ENCODE data around the gene KLK13.

The KLK13 gene

GRCh38 chr19:51015691-51016267, 49.1 kb downstream of the KLK13 start:
- TF ChIP-seq ESRRG (CRISPR knock-in tag; IDR thresholded peaks at IDR 0.05), result no peak
- no peak for TF ChIP-seq CSDC2 (CRISPR knock-in tag; IDR thresholded peaks at IDR 0.05)
- no peak for TF ChIP-seq CSRNP3 (CRISPR knock-in tag; IDR thresholded peaks at IDR 0.05)
- TF ChIP-seq ZFP30 (CRISPR knock-in tag; IDR thresholded peaks at IDR 0.05), result no peak
- no peak for TF ChIP-seq ZC3H10 (CRISPR knock-in tag; IDR thresholded peaks at IDR 0.05)
- no peak for TF ChIP-seq ZNF8 (CRISPR knock-in tag; IDR thresholded peaks at IDR 0.05)
- TF ChIP-seq TOX (CRISPR knock-in tag; IDR thresholded peaks at IDR 0.05; ENCODE audit: borderline replicate concordance), result no peak
- TF ChIP-seq BACH2 (CRISPR knock-in tag; IDR thresholded peaks at IDR 0.05; ENCODE audit: borderline replicate concordance), result no peak
- TF ChIP-seq ISL1 (CRISPR knock-in tag; IDR thresholded peaks at IDR 0.05), result no peak
- TF ChIP-seq CREB5 (CRISPR knock-in tag; IDR thresholded peaks at IDR 0.05; ENCODE audit: low read depth), result no peak
- no peak for TF ChIP-seq OSR1 (CRISPR knock-in tag; IDR thresholded peaks at IDR 0.05)
- TF ChIP-seq SNAI2 (CRISPR knock-in tag; IDR thresholded peaks at IDR 0.05), result no peak
- no peak for TF ChIP-seq POU6F1 (CRISPR knock-in tag; IDR thresholded peaks at IDR 0.05; ENCODE audit: borderline replicate concordance, low read depth)
- no peak for TF ChIP-seq ZNF565 (CRISPR knock-in tag; conservative IDR thresholded peaks at IDR 0.05; ENCODE audit: low read depth)
- TF ChIP-seq ZNF70 (CRISPR knock-in tag; IDR thresholded peaks at IDR 0.05), result no peak
- TF ChIP-seq TCF4 (CRISPR knock-in tag; IDR thresholded peaks at IDR 0.05; ENCODE audit: borderline replicate concordance), result no peak
- TF ChIP-seq GLIS3 (CRISPR knock-in tag; IDR thresholded peaks at IDR 0.05), result no peak
- TF ChIP-seq RARB (CRISPR knock-in tag; IDR thresholded peaks at IDR 0.05), result no peak
- no peak for TF ChIP-seq PPARA (CRISPR knock-in tag; IDR thresholded peaks at IDR 0.05; ENCODE audit: borderline replicate concordance)
- TF ChIP-seq PATZ1 (CRISPR knock-in tag; IDR thresholded peaks at IDR 0.05; ENCODE audit: borderline replicate concordance), result no peak
- ATAC-seq, result no peak

- ATAC-seq, result no peak
- TF ChIP-seq ZNF70 (CRISPR knock-in tag; IDR thresholded peaks at IDR 0.05) (no peak), CSRNP3 (CRISPR knock-in tag; IDR thresholded peaks at IDR 0.05) (no peak), ESRRG (CRISPR knock-in tag; IDR thresholded peaks at IDR 0.05) (no peak), OSR1 (CRISPR knock-in tag; IDR thresholded peaks at IDR 0.05) (no peak), ARNTL (CRISPR knock-in tag; IDR thresholded peaks at IDR 0.05; ENCODE audit: borderline replicate concordance, low read depth) (no peak), ZNF8 (CRISPR knock-in tag; IDR thresholded peaks at IDR 0.05) (no peak), TSHZ2 (CRISPR knock-in tag; IDR thresholded peaks at IDR 0.05) (no peak), BACH2 (CRISPR knock-in tag; IDR thresholded peaks at IDR 0.05; ENCODE audit: borderline replicate concordance) (no peak), TOX (CRISPR knock-in tag; IDR thresholded peaks at IDR 0.05; ENCODE audit: borderline replicate concordance) (no peak), TCF4 (CRISPR knock-in tag; IDR thresholded peaks at IDR 0.05; ENCODE audit: borderline replicate concordance) (no peak), PATZ1 (CRISPR knock-in tag; IDR thresholded peaks at IDR 0.05; ENCODE audit: borderline replicate concordance) (no peak), GLIS3 (CRISPR knock-in tag; IDR thresholded peaks at IDR 0.05) (no peak), ZC3H10 (CRISPR knock-in tag; IDR thresholded peaks at IDR 0.05) (no peak), RARB (CRISPR knock-in tag; IDR thresholded peaks at IDR 0.05) (no peak), ISL1 (CRISPR knock-in tag; IDR thresholded peaks at IDR 0.05) (no peak)
Measured at GRCh38 chr19:51014242-51014641, 50.6 kb downstream of the KLK13 start.

Measured in SK-N-SH treated with all-trans-retinoic acid at 6 μM for 48 hours (cell line).